ENCODE results near the gene OR5I1.
"Not testable (repeated sequence)": the region's sequence is repeated elsewhere in the genome, so short reads cannot be mapped to it uniquely, and the experiment has no call there.

Gene OR5I1

GRCh38 chr11:55936300-55936699, at the start of gene OR5I1:
OR5I1 (minus strand) TSS chr11:55936400; CDS start chr11:55936400, 0 bp downstream.
- no peak for DNase-seq (ENCODE audit: low read depth in 2 of 2)

- DNase-seq (ENCODE audit: low read depth in 2 of 2) = no peak
Measured at GRCh38 chr11:55970935-55971334, 34.7 kb upstream of the OR5I1 start.

GRCh38 chr11:55969845-55970244, 33.6 kb upstream of the OR5I1 start, which contains the start of gene OR10AG1:
OR10AG1 (minus strand) TSS chr11:55969945; CDS start chr11:55969907, 38 bp downstream.
- DNase-seq (ENCODE audit: low read depth in 2 of 2) = no peak

GRCh38 chr11:55967914-55968313, 31.7 kb upstream of the OR5I1 start:
- no peak for DNase-seq (ENCODE audit: low read depth in 2 of 2)

- DNase-seq (ENCODE audit: low read depth in 2 of 2) = no peak
Measured at GRCh38 chr11:55966391-55966790, 30.2 kb upstream of the OR5I1 start.

- DNase-seq (ENCODE audit: low read depth in 2 of 2) = no peak
Measured at GRCh38 chr11:55956521-55956920, 20.3 kb upstream of the OR5I1 start.

GRCh38 chr11:55949330-55949729, 13.1 kb upstream of the OR5I1 start:
- no peak for DNase-seq (ENCODE audit: low read depth in 2 of 2)

- DNase-seq (ENCODE audit: low read depth in 2 of 2) = no peak
Measured at GRCh38 chr11:55942785-55943392, 6.7 kb upstream of the OR5I1 start.

- no peak for DNase-seq (ENCODE audit: low read depth in 2 of 2)
Measured at GRCh38 chr11:55920537-55920936, 15.7 kb downstream of the OR5I1 start.

GRCh38 chr11:55914482-55914881, 21.7 kb downstream of the OR5I1 start, which contains the start of gene OR5W2:
OR5W2 (minus strand) TSS chr11:55914582; CDS start chr11:55914582, 0 bp downstream.
- no peak for DNase-seq (ENCODE audit: low read depth in 2 of 2)

- no peak for DNase-seq (ENCODE audit: low read depth in 2 of 2)
Measured at GRCh38 chr11:55902308-55902707, 33.9 kb downstream of the OR5I1 start.

- DNase-seq (ENCODE audit: low read depth in 2 of 2) = no peak
Measured at GRCh38 chr11:55895216-55895615, 41.0 kb downstream of the OR5I1 start.

- not testable (repeated sequence) for DNase-seq (ENCODE audit: low read depth in 2 of 2)
Measured at GRCh38 chr11:55885481-55885880, 50.7 kb downstream of the OR5I1 start.

All from stimulated activated CD8-positive, alpha-beta memory T cell treated with anti-CD3 and anti-CD28 coated beads, Interleukin-7, amount 100 ng/mL, for 1 hour (primary cell).